ENCODE results near the gene ALG12.

Gene ALG12

GRCh38 chr22:49917974-49918910, at the start of gene ALG12, which contains the start of gene CRELD2:
ALG12 (minus strand) TSS chr22:49918438; CDS start chr22:49913765, 4,673 bp downstream.
CRELD2 (plus strand) TSS chr22:49918634; CDS start chr22:49918770, 136 bp downstream.
- DNase-seq (ENCODE audit: low read depth) = peak; percentile 96

- no peak for DNase-seq (ENCODE audit: low read depth)
These were observed 49.5 kb upstream of the ALG12 start for GRCh38 chr22:49967706-49968208.

- no peak for DNase-seq (ENCODE audit: low read depth)
These were observed 48.8 kb upstream of the ALG12 start for GRCh38 chr22:49966774-49967705.

GRCh38 chr22:49966041-49966773, 48.0 kb upstream of the ALG12 start:
- no peak for DNase-seq (ENCODE audit: low read depth)

- no peak for DNase-seq (ENCODE audit: low read depth)
These were observed 47.1 kb upstream of the ALG12 start for GRCh38 chr22:49965091-49966040.

GRCh38 chr22:49964136-49965090, 46.2 kb upstream of the ALG12 start:
- no peak for DNase-seq (ENCODE audit: low read depth)

GRCh38 chr22:49963647-49964026, 45.4 kb upstream of the ALG12 start:
- no peak for DNase-seq (ENCODE audit: low read depth)

- no peak for DNase-seq (ENCODE audit: low read depth)
These were observed 44.8 kb upstream of the ALG12 start for GRCh38 chr22:49962751-49963646.

GRCh38 chr22:49962012-49962750, 43.9 kb upstream of the ALG12 start:
- peak; percentile 80 for DNase-seq (ENCODE audit: low read depth)

- DNase-seq (ENCODE audit: low read depth) = no peak
These were observed 43.4 kb upstream of the ALG12 start for GRCh38 chr22:49961601-49962011.

GRCh38 chr22:49961005-49961600, 42.9 kb upstream of the ALG12 start:
- no peak for DNase-seq (ENCODE audit: low read depth)

GRCh38 chr22:49960159-49961004, 42.1 kb upstream of the ALG12 start, which contains the start of gene PIM3:
PIM3 (plus strand) TSS chr22:49960772; CDS start chr22:49960948, 176 bp downstream.
- DNase-seq (ENCODE audit: low read depth) = peak; percentile 77

GRCh38 chr22:49959782-49960158, 41.5 kb upstream of the ALG12 start:
- DNase-seq (ENCODE audit: low read depth) = no peak

- no peak for DNase-seq (ENCODE audit: low read depth)
These were observed 40.9 kb upstream of the ALG12 start for GRCh38 chr22:49958931-49959781.

GRCh38 chr22:49958366-49958921, 40.2 kb upstream of the ALG12 start:
- DNase-seq (ENCODE audit: low read depth) = no peak
